ENCODE measurements around the gene COQ9. TPM values are rescaled to one million over a fixed set of nuclear protein-coding genes. Genes with fewer than 3 reads are reported as not detected.

COQ9 gene
- total RNA-seq, 2 donors from 2014 or later = 38.7 to 56.0 TPM

DNA sequence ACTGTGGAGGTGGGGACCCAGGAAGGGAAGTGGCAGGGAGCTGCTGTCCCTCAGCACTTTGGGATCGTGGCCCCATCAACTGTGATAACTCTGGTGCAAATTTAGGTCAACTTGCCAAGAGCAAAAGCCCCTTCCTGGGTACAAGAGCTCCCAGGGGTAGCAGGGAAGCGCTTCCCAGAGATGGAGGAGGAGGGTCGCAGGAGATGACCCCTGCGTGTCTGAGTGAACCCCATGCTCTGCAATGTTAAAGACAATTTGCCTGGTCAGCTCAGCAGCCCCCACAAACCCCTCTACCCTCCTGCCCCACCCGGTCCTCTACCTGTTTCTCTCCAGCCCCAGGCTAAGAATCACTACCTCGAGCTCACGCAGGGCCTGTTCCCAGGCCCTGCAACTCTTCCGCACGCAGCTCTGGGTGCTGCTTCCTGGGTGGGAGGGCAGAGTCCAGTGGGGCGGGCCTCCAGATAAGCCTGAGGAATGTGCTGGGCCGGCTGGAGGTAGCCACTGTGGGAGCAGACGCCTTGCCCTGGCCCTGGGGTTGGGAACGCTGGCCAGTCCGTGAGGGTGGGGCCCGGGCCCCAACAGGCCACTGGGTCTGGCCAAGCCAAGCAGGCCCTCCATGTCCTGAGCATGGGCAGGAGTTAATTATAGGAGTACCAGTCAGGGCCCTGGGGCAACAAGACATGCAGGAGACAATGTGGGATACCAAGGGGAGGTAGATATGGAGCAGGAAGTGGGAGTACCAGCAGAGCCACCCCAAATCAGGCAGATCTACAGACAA, 32.9 kb downstream of the COQ9 start:
- Histone ChIP-seq H3K4me3 (no peak overlapping the region), H3K4me1 (peaks cover 78% of the 10 kb centered on the region), H3K36me3 (replicated peaks in 1 of 2; ENCODE audit: insufficient read depth in 1 of 2, low read depth in 2 of 2) (no peaks in the 10 kb centered on the region), H3K27me3 (no peaks in the 10 kb centered on the region), H3K9me3 (no peaks in the 10 kb centered on the region), H3K27ac (peak overlapping the region; percentile 58 to 84 (median 68))
- TF ChIP-seq POLR2A (IDR thresholded peaks at IDR 0.05) (peak in 2 of 3 donors; percentile 54 to 60), CTCF (IDR thresholded peaks at IDR 0.05) (no peak)
- intact Hi-C loops (cut with DNase I) = no loop called here
- DNase-seq (peak; percentile 86 to 91 (median 90)), ATAC-seq (peak; percentile 93)
- WGBS, 2 donors = 17 to 80% methylated on average over 1 to 15 of the region's 15 CpGs

GRCh38 chr16:57480754-57481230, 33.5 kb downstream of the COQ9 start:
- Histone ChIP-seq H3K36me3 (replicated peaks in 1 of 2; ENCODE audit: insufficient read depth in 1 of 2, low read depth in 2 of 2) (no peaks in the 10 kb centered on the region), H3K27me3 (no peaks in the 10 kb centered on the region), H3K4me3 (no peak overlapping the region), H3K4me1 (peaks cover 84% of the 10 kb centered on the region), H3K9me3 (no peaks in the 10 kb centered on the region), H3K27ac (peak overlapping the region; percentile 58 to 84 (median 68))
- intact Hi-C loops (cut with DNase I) = no loop called here
- DNase-seq (no peak), ATAC-seq (no peak)
- TF ChIP-seq POLR2A (IDR thresholded peaks at IDR 0.05) (no peak), CTCF (IDR thresholded peaks at IDR 0.05) (no peak)
- WGBS, 2 donors = 0 to 54% methylated on average over 1 to 6 of the region's 6 CpGs

- TF ChIP-seq POLR2A (IDR thresholded peaks at IDR 0.05) (no peak), CTCF (IDR thresholded peaks at IDR 0.05) (no peak)
- 87 to 89% methylated on average over 4 of the region's 4 CpGs for whole genome bisulfite sequencing, 2 donors
- H3K9me3 ChIP-seq = no peaks in the 10 kb centered on the region
- H3K27ac ChIP-seq = peak overlapping the region in 3 of 4 donors; percentile 58 to 84 (median 72)
- no peaks in the 10 kb centered on the region for H3K36me3 ChIP-seq (replicated peaks in 1 of 2; ENCODE audit: insufficient read depth in 1 of 2, low read depth in 2 of 2)
- peaks cover 81% of the 10 kb centered on the region for H3K4me1 ChIP-seq
- DNase-seq (no peak), ATAC-seq (no peak)
- no peak overlapping the region for H3K4me3 ChIP-seq
- no peaks in the 10 kb centered on the region for H3K27me3 ChIP-seq
- intact Hi-C loops (cut with DNase I) = no loop called here
Measured at GRCh38 chr16:57481421-57481820, 34.1 kb downstream of the COQ9 start.

GRCh38 chr16:57482845-57483545, 35.7 kb downstream of the COQ9 start:
- Histone ChIP-seq H3K27me3 (no peaks in the 10 kb centered on the region), H3K4me1 (peaks cover 71% of the 10 kb centered on the region), H3K9me3 (no peaks in the 10 kb centered on the region), H3K27ac (peak overlapping the region in 2 of 4 donors; percentile 51 to 55), H3K4me3 (no peak overlapping the region), H3K36me3 (replicated peaks in 1 of 2; ENCODE audit: insufficient read depth in 1 of 2, low read depth in 2 of 2) (no peaks in the 10 kb centered on the region)
- DNase-seq (peak in 3 of 4 donors; percentile 31 to 57 (median 49)), ATAC-seq (no peak)
- TF ChIP-seq CTCF (IDR thresholded peaks at IDR 0.05) (no peak), POLR2A (IDR thresholded peaks at IDR 0.05) (no peak)
- WGBS, 2 donors = 62% methylated on average over 10 to 13 of the region's 14 CpGs
- intact Hi-C loops (cut with DNase I) = no loop called here
